G401 (cell line): ENCODE measurements around the gene POP4. TPM values are rescaled to one million over a fixed set of nuclear protein-coding genes. Genes with fewer than 3 reads are reported as not detected.
A peak's percentile ranks its signal among the peaks of the same experiment; 100 is the strongest.

Experiments used
- DNase-seq: peaks from one replicate; pipeline ENCODE4 v3.0.0-alpha.2; 2015; ENCODE audit warnings: low spot score
- in situ Hi-C: cut with HindIII; loops from 2 replicates; pipeline ENCODE4 v1.10.0; 2016; ENCODE audit warnings: low sequenced_read_pairs, mixed read lengths
- total RNA-seq: library from RNA; depleted of rRNA; stranded (reverse); fragments of >200 nt; shearing (Covaris generic); gene quantifications from 2 replicates; pipeline ENCODE4 v1.2.3, GENCODE V29; 2014; rRNA removed

Gene POP4
- total RNA-seq, 1 experiment from 2014 or later, result 81.4 TPM

DNA sequence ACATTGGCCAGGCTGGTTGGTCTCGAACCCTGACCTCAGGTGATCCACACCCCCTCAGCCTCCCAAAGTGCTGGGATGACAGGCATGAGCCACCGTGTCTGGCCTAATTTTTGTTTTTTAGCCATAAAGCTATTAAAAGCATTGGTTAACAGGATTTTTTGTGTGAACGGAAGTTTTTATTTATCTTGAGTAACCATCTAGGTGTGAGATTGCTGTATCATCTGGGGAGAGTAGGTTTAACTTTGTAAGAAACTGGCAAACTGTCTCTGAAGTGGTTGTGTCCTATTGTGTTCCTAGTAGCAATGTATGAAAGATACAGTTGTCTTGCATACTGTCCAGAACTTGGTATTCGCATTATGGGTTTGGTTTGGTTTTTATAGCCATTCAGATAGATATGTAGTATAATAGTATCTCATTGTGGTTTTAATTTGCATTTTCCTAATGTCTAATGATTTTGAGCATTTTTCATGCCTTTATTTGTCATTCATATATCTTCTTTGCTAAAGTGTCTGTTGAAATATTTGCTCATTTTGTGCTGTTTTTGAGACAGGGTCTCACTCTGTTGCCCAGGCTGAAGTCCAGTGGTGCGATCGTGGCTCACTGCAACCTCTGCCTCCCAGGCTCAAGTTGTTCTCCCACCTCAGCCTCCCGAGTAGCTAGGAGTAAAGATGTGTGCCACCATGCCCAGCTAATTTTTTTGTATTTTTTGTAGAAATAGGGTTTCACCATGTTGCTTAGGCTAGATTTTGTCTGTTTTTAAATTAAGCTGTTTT, 45.7 kb downstream of the POP4 start:
- in situ Hi-C loops, result no loop called here
- DNase-seq, result no peak

DNA sequence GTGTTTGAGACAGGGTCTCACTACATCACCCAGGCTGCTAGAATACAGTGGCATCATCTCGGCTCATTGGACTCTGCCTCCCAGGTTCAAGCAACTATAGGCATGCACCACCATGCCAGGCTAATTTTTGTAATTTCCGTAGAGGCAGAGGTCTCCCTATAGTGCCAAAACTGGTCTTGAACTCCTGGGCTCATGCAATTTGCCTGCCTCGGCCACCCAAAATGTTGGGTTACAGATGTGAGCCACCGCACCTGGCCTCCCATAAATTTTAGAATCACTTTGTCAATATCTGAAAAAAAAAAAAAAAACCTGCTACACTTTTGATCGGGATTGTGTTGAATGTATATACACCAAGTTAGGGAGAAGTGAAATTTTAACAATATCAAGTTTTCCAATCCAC, 47.3 kb downstream of the POP4 start:
- in situ Hi-C loops, result no loop called here

DNA sequence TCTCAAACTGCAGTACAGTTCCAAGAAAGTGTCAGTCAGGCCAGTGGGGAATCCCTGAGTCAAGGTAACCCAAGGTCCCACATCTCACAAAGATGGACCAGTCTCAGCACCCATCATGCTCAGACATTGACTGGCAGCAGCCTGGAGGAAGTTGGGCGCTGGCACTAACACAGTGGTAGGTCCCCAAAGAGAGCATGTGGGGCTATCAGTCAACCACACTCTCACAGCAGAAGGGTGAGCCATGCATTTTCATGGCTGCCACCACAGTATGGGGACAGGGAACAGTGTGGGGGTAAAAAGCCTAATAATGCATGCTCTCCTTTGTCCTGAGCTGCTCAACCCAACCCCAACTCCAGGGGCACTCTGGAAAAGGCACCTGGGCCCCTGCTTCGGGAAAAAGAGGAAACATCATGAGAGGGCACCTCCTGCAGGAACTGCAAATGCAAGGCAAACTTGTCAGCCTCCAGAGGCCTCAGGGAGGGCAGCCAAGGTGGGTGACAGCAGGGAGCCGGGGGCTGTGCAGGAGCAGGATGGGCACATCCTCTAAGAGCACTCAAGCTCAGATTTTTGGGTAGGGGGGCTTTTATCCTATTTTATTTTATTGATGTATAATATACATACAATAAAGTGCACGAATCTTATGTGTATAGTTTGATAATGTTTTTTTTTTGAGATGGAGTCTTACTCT, 49.7 kb downstream of the POP4 start:
- DNase-seq, result no peak
- in situ Hi-C loops, result no loop called here

More for the DNA sequence above, 47.3 kb downstream of the POP4 start:
- no peak for DNase-seq

DNA sequence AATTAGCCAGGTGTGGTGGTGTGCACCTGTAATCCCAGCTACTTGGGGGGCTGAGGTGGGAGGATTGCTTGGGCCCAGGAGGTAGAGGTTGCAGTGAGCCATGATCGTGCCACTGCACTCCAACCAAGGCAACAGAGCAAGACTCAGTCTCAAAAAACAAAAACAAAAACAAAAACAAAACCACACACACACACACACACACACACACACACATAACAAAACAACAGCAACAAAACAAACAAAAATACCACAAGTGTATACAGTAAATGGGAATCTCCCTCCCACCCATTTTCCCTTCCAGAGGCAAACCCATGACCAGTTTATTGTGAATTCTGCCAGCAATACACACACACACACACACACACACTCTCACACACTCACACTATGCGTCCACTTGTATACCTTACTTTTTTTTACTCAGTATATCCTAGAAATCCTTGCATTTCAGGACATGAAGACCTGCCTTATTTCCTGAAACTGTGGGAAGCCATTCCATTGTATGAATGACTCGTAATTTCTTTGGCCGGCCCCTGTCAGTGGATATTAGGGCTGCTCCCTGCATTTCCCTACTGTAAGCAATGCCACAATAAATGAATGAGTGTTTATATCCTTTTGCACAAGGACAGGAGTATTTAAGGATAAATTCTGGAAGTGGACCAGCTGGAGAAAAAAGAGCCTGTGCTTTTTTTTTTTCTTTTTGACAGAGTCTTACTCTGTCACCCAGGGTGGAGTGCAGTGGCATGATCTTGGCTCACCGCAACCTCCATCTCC, 52.3 kb downstream of the POP4 start:
- in situ Hi-C loops, result no loop called here
- no peak for DNase-seq

DNA sequence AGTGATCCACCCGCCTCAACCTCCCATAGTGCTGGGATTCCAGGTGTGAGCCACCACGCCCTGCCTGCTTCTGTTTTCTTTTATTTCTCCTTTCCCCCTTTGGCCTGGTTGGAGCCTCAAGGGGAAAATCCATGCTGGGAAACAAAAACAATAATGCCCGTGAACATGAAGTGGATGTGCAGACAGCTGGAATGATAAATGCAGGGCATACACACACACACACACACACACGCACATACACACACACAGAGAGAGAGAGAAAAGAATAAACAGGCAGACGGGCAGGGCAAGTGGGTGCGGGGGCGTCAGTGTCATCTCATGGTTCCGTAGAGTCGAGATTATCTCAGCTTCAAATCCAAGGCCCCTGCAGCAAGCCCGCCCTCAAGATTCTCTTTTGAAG, 54.8 kb downstream of the POP4 start:
- no peak for DNase-seq
- in situ Hi-C loops, result no loop called here

DNA sequence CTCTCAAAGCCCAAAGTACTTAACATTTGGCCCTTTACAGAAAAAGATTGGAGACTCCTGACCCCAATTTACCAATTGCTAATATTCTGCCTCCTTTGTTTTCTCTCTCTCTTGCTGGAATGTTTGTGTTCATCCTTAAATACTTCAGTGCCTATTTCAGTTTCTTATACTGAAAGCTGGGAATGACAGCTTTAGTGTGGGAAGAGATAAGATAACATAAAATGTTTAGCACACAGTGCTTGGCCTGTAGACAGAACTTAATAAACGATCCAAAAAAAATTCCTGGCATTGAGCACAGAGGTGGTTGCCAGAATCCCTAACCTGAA, 56.2 kb downstream of the POP4 start:
- in situ Hi-C loops, result no loop called here

DNA sequence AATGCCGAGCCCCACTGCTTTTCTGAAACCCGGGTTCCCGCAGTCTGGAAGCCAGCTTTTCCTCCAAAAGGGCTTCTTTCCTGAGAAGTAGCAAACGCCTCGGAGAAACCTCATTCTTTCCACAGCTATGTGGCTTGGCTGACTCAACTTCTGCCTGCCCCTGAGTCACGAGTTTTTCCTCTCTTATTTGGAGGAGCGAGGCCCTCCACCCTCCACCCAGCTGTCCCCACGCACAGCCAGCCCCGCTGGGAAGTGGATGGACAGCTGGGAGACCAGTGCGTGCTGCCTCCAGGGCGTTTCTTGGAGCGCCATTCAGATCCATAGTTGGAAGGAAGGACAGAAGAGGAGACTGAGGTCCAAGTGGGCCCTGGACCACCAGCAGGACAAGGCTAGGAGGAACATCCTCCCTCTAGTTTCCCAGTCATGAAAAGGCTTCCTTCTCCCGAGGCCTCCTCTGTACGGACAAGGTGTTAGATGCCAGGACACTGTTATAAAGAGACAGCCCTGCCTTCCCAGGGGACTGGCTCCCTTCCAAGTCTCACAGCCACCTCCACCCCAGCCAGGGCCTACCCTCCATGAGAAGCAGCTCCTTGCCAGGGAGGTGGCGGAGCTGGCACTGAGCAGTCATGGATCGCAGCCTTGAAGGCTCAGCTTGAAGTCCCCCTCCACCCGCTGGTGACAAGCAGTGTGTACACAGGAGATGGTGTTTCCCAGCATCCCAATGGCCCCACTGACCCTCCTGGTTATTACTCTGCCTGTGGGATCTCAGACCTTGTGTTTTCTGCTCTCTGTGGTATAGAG, 56.7 kb downstream of the POP4 start:
- peak; percentile 85 for DNase-seq
- in situ Hi-C loops, result no loop called here

More for the DNA sequence above, 56.2 kb downstream of the POP4 start:
- peak; percentile 64 for DNase-seq

DNA sequence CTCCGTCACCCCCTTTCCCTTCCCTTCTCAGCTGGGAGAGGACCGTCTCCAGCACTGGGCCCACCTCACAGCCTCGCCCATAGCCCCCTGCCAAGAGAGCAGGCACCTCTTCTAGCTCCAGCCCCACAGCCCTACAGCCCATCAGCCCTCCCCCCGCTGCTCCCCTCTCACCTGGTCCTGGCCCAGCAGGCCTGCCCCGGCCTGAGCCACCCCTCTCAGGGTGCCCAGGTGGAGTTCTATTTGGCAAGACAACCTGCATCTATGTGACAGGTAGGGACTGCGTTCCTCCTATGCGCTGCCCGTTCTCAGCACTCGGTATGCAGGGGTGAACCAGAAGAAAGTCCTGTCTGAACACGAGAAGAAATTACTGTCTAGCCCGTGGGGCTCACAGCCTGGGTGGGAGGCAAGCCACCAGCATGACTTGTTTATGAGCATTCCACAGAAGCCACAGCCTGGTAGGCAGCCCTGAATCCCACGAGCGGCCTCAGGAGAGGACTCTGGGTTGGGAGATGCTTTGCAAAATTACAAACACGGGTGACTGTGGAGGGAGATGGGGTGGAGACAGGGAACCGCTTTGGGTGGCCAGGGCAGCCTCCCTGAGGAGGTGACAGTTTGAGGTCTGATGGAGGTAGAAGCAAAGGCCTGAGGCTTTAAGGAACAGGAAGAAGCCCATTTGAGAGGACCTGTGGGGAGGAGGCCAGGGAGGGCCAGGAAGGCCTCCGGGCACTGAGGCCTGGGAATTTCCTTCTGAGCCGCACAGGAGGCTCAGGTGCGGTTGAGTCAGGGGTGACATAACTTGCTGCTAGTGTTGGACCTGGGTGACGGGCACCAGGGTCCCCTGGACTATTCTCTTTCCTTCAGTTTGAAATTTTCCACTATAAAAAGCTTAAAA, 58.0 kb downstream of the POP4 start:
- DNase-seq, result no peak
- in situ Hi-C loops, result no loop called here

DNA sequence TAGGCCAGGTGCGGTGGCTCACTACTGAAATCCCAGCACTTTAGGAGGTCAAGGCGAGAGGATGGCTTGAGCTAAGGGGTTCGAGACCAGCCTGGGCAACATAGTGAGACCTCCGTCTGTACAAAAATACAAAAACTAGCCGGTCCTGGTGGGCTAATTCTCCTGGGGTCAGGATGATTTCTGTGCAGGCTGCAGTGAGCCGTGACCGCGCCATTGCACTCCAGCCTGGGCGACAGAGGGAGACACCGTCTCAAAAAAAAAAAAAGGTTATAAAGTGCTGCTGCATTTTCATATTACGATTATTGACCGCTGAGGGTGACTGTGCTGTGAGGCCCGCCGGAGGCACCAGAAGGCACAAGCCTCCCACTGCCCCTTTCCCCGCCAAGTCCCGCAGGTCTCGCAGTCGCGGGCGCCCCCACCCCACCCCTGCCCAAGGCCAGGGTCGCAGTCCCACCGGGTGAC, 58.7 kb downstream of the POP4 start:
- in situ Hi-C loops, result no loop called here
- no peak for DNase-seq

DNA sequence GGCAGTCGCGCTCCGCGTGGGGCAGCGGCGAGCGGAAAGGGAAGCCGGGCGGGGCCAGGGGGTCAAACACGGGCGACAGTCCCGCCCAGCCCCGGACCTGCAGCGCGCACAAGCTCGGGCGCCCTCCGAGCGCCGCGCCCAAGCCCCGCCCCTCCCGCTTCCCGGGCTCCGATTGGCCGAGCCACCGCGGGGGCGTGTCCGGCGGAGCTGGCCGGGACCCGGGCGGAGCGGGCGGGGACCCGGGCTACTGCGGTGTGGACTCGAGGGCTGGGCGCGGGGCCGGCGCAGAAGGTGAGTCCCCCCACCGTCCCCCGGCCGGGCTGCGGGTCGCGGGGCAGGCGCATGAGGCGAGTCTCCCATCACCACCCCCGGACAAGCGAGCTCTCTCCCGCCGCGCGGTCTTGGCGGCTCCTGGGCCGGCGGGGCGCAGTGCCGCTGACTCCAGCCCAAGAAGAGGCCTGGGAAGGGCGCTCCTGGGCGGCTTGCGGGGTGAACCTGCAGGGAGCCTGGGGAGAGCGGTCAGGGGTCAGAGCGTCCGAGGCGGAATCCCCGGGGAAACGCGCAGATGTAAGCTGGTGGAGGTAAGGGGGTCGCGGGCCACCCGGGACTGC, 59.2 kb downstream of the POP4 start, which contains the start of gene PLEKHF1:
PLEKHF1 (plus strand) TSS at position 247 of the 611 bp plus-strand sequence. CDS start 8,379 bp downstream, outside the sequence.
- in situ Hi-C loops, result no loop called here
- DNase-seq, result peak; percentile 84

DNA sequence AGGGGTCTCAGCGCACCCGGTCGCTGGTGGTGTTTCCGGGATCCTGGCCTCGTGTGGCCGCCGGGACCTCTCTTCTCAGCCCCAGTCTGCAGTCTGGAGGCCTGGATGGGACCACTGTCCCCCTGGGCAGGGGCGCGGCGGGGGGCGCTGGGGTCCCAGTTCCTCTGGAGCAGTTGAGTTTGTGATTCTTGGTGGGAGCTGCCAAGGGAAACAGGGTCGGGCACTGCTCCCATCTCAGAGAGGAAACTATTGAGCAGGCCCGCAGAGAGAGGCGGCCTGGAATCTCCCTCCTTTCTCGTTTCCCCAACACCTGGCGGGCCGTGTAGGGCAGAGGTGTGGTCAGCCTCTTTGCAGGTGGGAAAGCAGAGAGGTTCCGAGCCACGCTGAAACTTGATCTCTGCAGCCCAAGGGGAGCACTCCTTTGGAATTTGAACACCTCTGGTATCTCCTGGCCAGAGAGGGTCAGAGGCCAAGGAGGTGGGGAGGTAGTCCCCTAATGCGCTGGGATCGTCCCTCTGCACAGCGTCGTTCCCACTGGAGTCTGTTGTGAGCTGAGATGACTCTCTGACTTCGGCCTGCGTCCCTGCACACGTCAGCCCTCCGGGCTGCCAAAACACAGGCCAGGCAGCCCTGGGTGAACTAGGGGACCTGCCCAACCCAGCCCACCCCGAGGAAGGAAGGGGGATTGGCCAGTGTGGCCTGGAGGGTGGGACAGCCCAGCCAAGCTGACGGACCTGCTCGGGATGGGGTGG, 59.9 kb downstream of the POP4 start:
- in situ Hi-C loops, result no loop called here
- no peak for DNase-seq

Other genes with a start within 250 kb of the POP4 start
- 2.5 TPM in 1 of 2 replicates, not detected in the other for gene VSTM2B, start 80.3 kb upstream of the POP4 start, total RNA-seq
- gene PLEKHF1, start 59.2 kb downstream of the POP4 start, total RNA-seq, result 23.8 and 26.3 TPM in 2 replicates
- 29.9 and 32.0 TPM in 2 replicates for gene C19orf12, start 109.0 kb downstream of the POP4 start, total RNA-seq
- 50.8 and 76.0 TPM in 2 replicates for gene CCNE1, start 205.7 kb downstream of the POP4 start, total RNA-seq